Heart left ventricle (tissue), 16 donors: ENCODE data around the gene PAX4. TPM values are rescaled to one million over a fixed set of nuclear protein-coding genes. Genes with fewer than 3 reads are reported as not detected.

Source experiments
- ATAC-seq, 4 donors: fragments of 200-7000 bp; cut with Tn5 transposase; one replicate each; pipeline ENCODE4 v1.9.1; 2020 to 2022; ENCODE audit warnings: moderate library complexity in 4 of 4, mild to moderate bottlenecking in 3 of 4, moderate number of reproducible peaks in 1 of 4
- DNase-seq, 5 donors: peaks; one replicate each; pipeline ENCODE4 v3.0.0-alpha.2; 2020
- H3K27ac ChIP-seq, 12 donors: fragments of 200-600 bp; sonication (generic) in 4 of 12; one replicate each; pipeline versions ENCODE4 v1.5.0 to v1.8.0; 2016 to 2022; ENCODE audit warnings: mild to moderate bottlenecking in 2 of 12
- H3K27me3 ChIP-seq, 9 donors: fragments of 200-600 bp; sonication (generic) in 2 of 9; one replicate each; pipeline versions ENCODE4 v1.5.1 to v1.8.0; 2016 to 2022; ENCODE audit warnings: mild to moderate bottlenecking in 3 of 9
- H3K36me3 ChIP-seq, 9 donors: fragments of 200-600 bp; sonication (generic) in 2 of 9; one replicate each; pipeline versions ENCODE4 v1.5.0 to v1.8.0; 2018 to 2022; ENCODE audit warnings: mild to moderate bottlenecking in 2 of 9
- H3K4me1 ChIP-seq, 12 donors: fragments of 200-600 bp; sonication (generic) in 4 of 12; one replicate each; pipeline versions ENCODE4 v1.5.0 to v1.8.0; 2016 to 2022; ENCODE audit warnings: mild to moderate bottlenecking in 3 of 12
- H3K4me3 ChIP-seq, 12 donors: fragments of 200-600 bp; sonication (generic) in 4 of 12; one replicate each; pipeline versions ENCODE4 v1.5.0 to v1.8.0; 2017 to 2022; ENCODE audit warnings: mild to moderate bottlenecking in 9 of 12, moderate library complexity in 4 of 12
- H3K9me3 ChIP-seq, 12 donors: fragments of 200-600 bp; sonication (generic) in 4 of 12; one replicate each; pipeline versions ENCODE4 v1.5.0 to v1.8.0; 2016 to 2022; ENCODE audit warnings: mild to moderate bottlenecking in 1 of 12
- CTCF ChIP-seq, 12 donors: fragments of 200-600 bp; sonication (generic) in 4 of 12; IDR thresholded peaks; one replicate each; pipeline versions ENCODE4 v1.5.0 to v1.8.0; 2018 to 2022; ENCODE audit warnings: antibody characterized with exemption in 12 of 12, mild to moderate bottlenecking in 5 of 12
- POLR2A ChIP-seq, 2 donors: fragments of 450-650 bp; IDR thresholded peaks; one replicate each; pipeline ENCODE4 v1.6.1; 2017; ENCODE audit warnings: antibody characterized with exemption in 2 of 2, mild to moderate bottlenecking in 2 of 2, moderate library complexity in 2 of 2
- WGBS, 4 donors: extraction: QIAGEN DNeasy Blood & Tissue Kit in 2 of 4; methylation state at CpG; one replicate each; pipeline versions ENCODE4 v1.1.5 to v1.1.7; 2013 to 2018; 5-methylcytosine and 5-hydroxymethylcytosine counted together
- intact Hi-C, 10 donors: fragments of 100-400 bp; cut with DNase I; formaldehyde crosslinking; loops; one replicate each; pipeline versions ENCODE4 v1.11.1 to v1.14.2; 2022
- polyA plus RNA-seq, 2 donors: library from polyadenylated mRNA; stranded (reverse); fragments of 200-250 nt; gene quantifications; one replicate each; pipeline ENCODE4 v1.2.3, GENCODE V29; 2013
- total RNA-seq, 9 donors: library from RNA; depleted of rRNA in 2 of 9; stranded (reverse); fragments of >200 nt in 2 of 9; fragmentation: NEBNext Ultra II Directional in 3 of 9; extraction: Animal tissue kit (Norgen Biotek cat#: 25700) in 3 of 9; gene quantifications; one replicate each; pipeline versions ENCODE4 v1.1.0 to v1.2.4, GENCODE V29; 2016 to 2023
- donor health status: ischemic (EF 13 %, LVEDD 7.1; RV severe dilation, severe dysfunction).
- donor health status: healthy with polysubstance abuse.
- donor health status: DM: no; HTN: yes; CAD: no.
- donor health status: DM: no; HTN: no; CAD: no.
- donor health status: ischemic (EF 25% LVEDD 6.9; RV normal size, moderate dysfunction).
- donor health status: ischemic (EF 25% LVEDD 5.7; RV mildly dilated, moderate dysfunction).
- donor health status: healthy.
- donor health status: DM: yes; HTN: yes; CAD: no.
- donor health status: ischemic (EF 35%, LVEDD 5.7; RV mildly dilated, moderate dysfunction).
- donor health status: nonischemic (EF 11% LVEDD 7.7; RV severe dilation, severe dysfunction).
- donor health status: DM: yes; HTN: yes; CAD: no.
- donor health status: PGD.
- donor health status: ischemic (EF 29% LVEDD 5.4; RV normal size, mild dysfunction).
- donor health status: nonischemic (EF 23%, LVEDD 6.1; RV moderate dilation, normal function).

The PAX4 gene
- total and polyA plus RNA-seq, 11 donors: not detected

- ATAC-seq: no peak
- Histone ChIP-seq H3K4me1 (no peaks in the 10 kb centered on the region), H3K27me3 (peaks cover 0 to 6% (median 0%) of the 10 kb centered on the region in 9 donors), H3K9me3 (no peaks in the 10 kb centered on the region), H3K27ac (no peak overlapping the region), H3K4me3 (no peak overlapping the region), H3K36me3 (no peaks in the 10 kb centered on the region)
- TF ChIP-seq POLR2A (IDR thresholded peaks at IDR 0.05) (no peak), CTCF (IDR thresholded peaks at IDR 0.05) (no peak)
- intact Hi-C loops: no loop called here
- WGBS, 4 donors: 82 to 84% (median 83%) methylated on average over 7 of the region's 7 CpGs
- no peak for DNase-seq
Observed at GRCh38 chr7:127632276-127632910, 14.5 kb upstream of the PAX4 start.

- intact Hi-C loops: no loop called here
- 8 to 16% (median 13%) methylated on average over 5 of the region's 5 CpGs for WGBS, 4 donors
Observed at GRCh38 chr7:127629268-127629854, 11.4 kb upstream of the PAX4 start.

GRCh38 chr7:127628445-127628844 lies 10.5 kb upstream of the PAX4 start:
- Histone ChIP-seq H3K4me1 (no peaks in the 10 kb centered on the region), H3K36me3 (no peaks in the 10 kb centered on the region), H3K27me3 (peaks cover 0 to 5% (median 0%) of the 10 kb centered on the region in 9 donors), H3K4me3 (no peak overlapping the region), H3K9me3 (no peaks in the 10 kb centered on the region), H3K27ac (no peak overlapping the region)
- 45 to 53% (median 52%) methylated on average over 3 of the region's 3 CpGs for WGBS, 4 donors
- intact Hi-C loops: no loop called here
- DNase-seq (no peak), ATAC-seq (no peak)
- no peak for TF ChIP-seq POLR2A (IDR thresholded peaks at IDR 0.05)
- TF ChIP-seq CTCF (IDR thresholded peaks at IDR 0.05): no peak

More at GRCh38 chr7:127629268-127629854, 11.4 kb upstream of the PAX4 start:
- TF ChIP-seq CTCF (IDR thresholded peaks at IDR 0.05) (peak in 8 of 12 donors; percentile 8 to 46 (median 33)), POLR2A (IDR thresholded peaks at IDR 0.05) (no peak)
- ATAC-seq (peak in 2 of 4 donors; percentile 37 to 71), DNase-seq (no peak)
- Histone ChIP-seq H3K27ac (no peak overlapping the region), H3K9me3 (no peaks in the 10 kb centered on the region), H3K4me3 (no peak overlapping the region), H3K36me3 (no peaks in the 10 kb centered on the region), H3K27me3 (peaks cover 0 to 5% (median 0%) of the 10 kb centered on the region in 9 donors), H3K4me1 (no peaks in the 10 kb centered on the region)

GRCh38 chr7:127625331-127625730 lies 7.4 kb upstream of the PAX4 start:
- intact Hi-C loops: no loop called here
- peaks cover 0 to 27% (median 4%) of the 10 kb centered on the region in 9 donors for H3K27me3 ChIP-seq
- ATAC-seq (no peak), DNase-seq (no peak)
- H3K36me3 ChIP-seq: no peaks in the 10 kb centered on the region
- H3K4me3 ChIP-seq: no peak overlapping the region
- H3K27ac ChIP-seq: no peak overlapping the region
- H3K9me3 ChIP-seq: no peaks in the 10 kb centered on the region
- no peaks in the 10 kb centered on the region for H3K4me1 ChIP-seq
- TF ChIP-seq CTCF (IDR thresholded peaks at IDR 0.05): no peak
- no peak for TF ChIP-seq POLR2A (IDR thresholded peaks at IDR 0.05)
